GM23248 (cell line): ENCODE results near the gene TPP1.

ENCODE experiments used
- EZH2 ChIP-seq: fragments of 200-600 bp; sonication (generic); IDR thresholded peaks from 2 replicates; pipeline ENCODE4 v1.6.1; 2018; ENCODE audit warnings: antibody characterized with exemption, mild to moderate bottlenecking; ENCODE audit not compliant: insufficient read depth, poor library complexity, severe bottlenecking
- EZH2phosphoT487 ChIP-seq: fragments of 200-600 bp; sonication (generic); IDR thresholded peaks from 2 replicates; pipeline ENCODE4 v1.6.1; 2018; ENCODE audit warnings: antibody characterized with exemption, moderate library complexity, mild to moderate bottlenecking, low read depth; ENCODE audit not compliant: insufficient read depth

DNA sequence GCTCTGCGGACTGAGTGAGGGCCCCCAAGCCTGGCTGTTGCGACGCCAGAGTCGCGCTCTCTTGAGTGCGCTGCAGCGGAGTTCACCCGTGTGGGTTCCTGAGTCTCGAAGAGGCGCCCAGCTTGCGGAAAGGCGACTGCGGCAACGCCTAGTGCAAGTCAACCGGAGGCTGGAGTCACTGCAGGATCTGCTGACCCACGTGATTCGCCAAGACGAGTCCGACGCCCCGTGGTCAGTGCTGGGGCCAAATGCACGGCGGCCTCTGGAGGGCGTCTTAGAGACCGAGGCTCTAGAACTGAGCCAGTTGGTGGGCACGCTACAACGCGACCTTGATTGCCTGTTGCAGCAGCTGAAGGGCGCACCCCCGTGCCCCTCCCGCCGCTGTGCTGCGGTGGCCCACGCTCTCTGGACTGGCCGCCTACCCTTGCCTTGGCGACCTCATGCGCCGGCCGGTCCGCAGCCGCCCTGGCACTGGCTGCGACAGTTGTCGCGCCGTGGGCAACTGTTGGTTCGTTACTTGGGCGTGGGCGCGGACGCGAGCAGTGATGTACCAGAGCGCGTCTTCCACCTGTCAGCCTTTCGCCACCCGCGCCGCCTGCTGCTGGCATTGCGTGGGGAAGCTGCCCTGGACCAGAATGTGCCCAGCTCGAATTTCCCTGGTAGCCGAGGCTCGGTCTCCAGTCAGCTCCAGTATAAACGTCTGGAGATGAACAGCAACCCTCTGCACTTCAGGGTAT lies 48.4 kb downstream of the TPP1 start:
- TF ChIP-seq EZH2 (no peak), EZH2phosphoT487 (no peak)
